ENCODE results near the gene CD40.

The CD40 gene

GRCh38 chr20:46158476-46158987 is 40.4 kb downstream of the CD40 start:
- no peak for TF ChIP-seq CTCF (IDR thresholded peaks at IDR 0.05; ENCODE audit: borderline replicate concordance, control extremely low read depth, extremely low read depth, insufficient read depth, missing control alignments)
- in situ Hi-C loops (cut with MboI; ENCODE audit: low sequenced_read_pairs, unreplicated experiment): no loop called here
- DNase-seq (ENCODE audit: low spot score): no peak

DNA sequence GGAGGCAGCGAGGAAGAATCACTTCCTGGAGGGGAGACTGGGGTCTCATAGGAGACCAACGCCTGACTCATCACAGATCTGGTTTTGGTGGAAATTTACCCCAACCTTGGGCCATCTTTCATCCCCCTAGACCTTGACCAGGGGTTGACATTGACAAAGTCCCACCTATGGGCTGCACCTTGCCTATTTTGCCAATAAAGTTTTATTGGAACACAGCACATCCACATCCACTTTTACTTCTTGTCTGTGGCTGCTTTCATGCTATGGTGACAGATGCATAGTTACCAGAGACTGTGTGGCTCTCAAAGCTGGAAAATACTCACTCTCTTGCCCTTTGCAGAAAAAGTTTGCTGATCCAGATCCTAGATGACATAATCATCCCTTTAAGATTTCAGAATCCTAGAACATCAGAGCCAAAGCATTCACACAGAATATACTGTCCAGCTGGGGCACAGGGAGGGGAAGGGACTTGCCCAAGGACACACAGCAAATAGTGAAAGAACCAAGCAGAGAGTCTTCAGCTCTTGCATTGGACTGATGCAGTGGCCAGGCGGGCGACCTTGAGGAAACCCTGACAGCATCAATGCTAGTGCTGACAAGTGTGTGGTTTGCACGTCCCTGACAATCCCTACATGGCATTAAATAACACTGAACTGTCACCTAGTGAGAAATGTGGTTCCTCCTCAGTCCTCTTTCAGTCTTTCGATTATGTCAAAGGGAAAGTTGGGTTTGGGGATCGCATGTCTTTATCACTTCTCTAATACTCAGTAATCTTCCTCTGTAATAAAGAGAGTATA is 41.2 kb downstream of the CD40 start:
- in situ Hi-C loops (cut with MboI; ENCODE audit: low sequenced_read_pairs, unreplicated experiment): no loop called here
- no peak for DNase-seq (ENCODE audit: low spot score)
- TF ChIP-seq CTCF (IDR thresholded peaks at IDR 0.05; ENCODE audit: borderline replicate concordance, control extremely low read depth, extremely low read depth, insufficient read depth, missing control alignments): no peak

DNA sequence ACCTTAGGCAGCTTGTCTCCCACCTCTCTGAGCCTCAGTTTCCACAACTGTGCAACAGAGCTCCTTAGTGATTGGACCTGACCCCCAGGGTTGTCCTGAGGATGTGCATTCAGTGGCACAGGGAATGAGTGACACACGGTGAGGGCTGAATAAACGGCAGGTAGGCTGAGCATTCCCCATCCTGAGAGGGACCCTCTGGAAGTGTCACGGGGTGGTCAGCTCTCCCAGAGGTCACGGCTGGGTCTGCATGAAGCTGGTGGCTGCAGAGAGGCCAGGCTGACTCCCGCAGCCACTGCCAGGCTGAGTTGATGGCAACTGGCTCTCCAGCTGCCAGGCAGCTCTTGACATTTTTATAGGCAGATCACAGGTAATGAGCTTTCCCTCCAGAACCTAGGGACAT is 42.5 kb downstream of the CD40 start:
- in situ Hi-C loops (cut with MboI; ENCODE audit: low sequenced_read_pairs, unreplicated experiment): loop anchor here (10.0 kb wide), 1 partner anchor 64 kb away; no protein-coding TSS in a partner anchor
- no peak for TF ChIP-seq CTCF (IDR thresholded peaks at IDR 0.05; ENCODE audit: borderline replicate concordance, control extremely low read depth, extremely low read depth, insufficient read depth, missing control alignments)

GRCh38 chr20:46161921-46162320 is 43.8 kb downstream of the CD40 start:
- DNase-seq (ENCODE audit: low spot score): no peak
- no peak for TF ChIP-seq CTCF (IDR thresholded peaks at IDR 0.05; ENCODE audit: borderline replicate concordance, control extremely low read depth, extremely low read depth, insufficient read depth, missing control alignments)
- in situ Hi-C loops (cut with MboI; ENCODE audit: low sequenced_read_pairs, unreplicated experiment): loop anchor here (10.0 kb wide), 1 partner anchor 63 kb away; no protein-coding TSS in a partner anchor

More for the DNA sequence above, 42.5 kb downstream of the CD40 start:
- DNase-seq (ENCODE audit: low spot score): no peak

DNA sequence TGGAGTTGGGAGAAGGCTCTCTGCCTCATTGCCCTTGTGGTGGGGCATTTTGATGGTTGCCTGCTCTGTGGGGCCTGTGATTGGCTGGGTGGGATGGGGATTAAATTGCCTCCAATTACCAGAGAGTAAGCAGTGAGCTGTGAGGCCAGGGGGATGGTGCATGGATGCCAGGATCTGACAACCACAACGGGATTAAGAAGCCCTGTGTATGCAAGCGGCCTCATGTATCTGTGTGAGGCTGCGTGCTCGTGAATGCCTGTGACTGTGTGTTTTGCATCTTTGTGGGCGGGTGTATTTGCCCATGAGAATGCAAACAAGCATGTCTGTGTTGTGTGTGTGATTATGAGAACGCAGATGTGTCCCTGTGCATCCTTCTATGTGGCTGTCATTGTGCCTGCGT is 46.1 kb downstream of the CD40 start:
- DNase-seq (ENCODE audit: low spot score): no peak
- in situ Hi-C loops (cut with MboI; ENCODE audit: low sequenced_read_pairs, unreplicated experiment): loop anchor here (10.0 kb wide), 1 partner anchor 61 kb away; no protein-coding TSS in a partner anchor

DNA sequence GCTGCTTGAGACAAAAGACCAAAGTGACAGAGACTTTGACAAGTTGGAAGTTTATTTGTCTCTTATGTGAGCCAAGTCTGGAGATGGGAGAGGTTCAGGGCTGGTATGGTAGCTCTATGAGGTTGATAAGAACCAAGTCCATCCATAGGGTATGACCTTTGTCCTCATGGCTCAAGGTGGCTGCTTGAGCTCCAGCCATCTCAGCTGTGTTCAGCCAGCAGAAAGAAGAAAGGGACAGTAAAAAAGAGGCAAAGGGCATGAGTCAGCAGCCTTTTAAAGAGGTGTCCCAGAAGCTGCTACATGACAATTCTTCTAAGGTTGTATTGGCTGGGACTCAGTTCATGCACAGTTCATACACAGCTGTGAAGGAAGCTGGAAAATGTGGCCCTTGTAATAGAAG is 49.0 kb downstream of the CD40 start:
- DNase-seq (ENCODE audit: low spot score): no peak
- in situ Hi-C loops (cut with MboI; ENCODE audit: low sequenced_read_pairs, unreplicated experiment): loop anchor here (10.0 kb wide), 1 partner anchor 58 kb away; no protein-coding TSS in a partner anchor
- no peak for TF ChIP-seq CTCF (IDR thresholded peaks at IDR 0.05; ENCODE audit: borderline replicate concordance, control extremely low read depth, extremely low read depth, insufficient read depth, missing control alignments)

More for the DNA sequence above, 46.1 kb downstream of the CD40 start:
- TF ChIP-seq CTCF (IDR thresholded peaks at IDR 0.05; ENCODE audit: borderline replicate concordance, control extremely low read depth, extremely low read depth, insufficient read depth, missing control alignments): no peak

Data from GM13976 (cell line).